ENCODE results near the gene LPP. TPM values are rescaled to one million over a fixed set of nuclear protein-coding genes. Genes with fewer than 3 reads are reported as not detected.
A peak's percentile ranks its signal among the peaks of the same experiment; 100 is the strongest.

Gene LPP
- polyA plus RNA-seq, 3 donors = 14.1 to 23.2 (median 15.3) TPM

GRCh38 chr3:188417271-188417696, 263.3 kb downstream of the LPP start:
- Histone ChIP-seq H3K79me2 (ENCODE audit: insufficient read depth, low read length) (peaks cover 7% of the 10 kb centered on the region), H4K20me1 (ENCODE audit: insufficient read depth, low read length) (no peaks in the 10 kb centered on the region), H3K4me3 (replicated peaks in 1 of 3; ENCODE audit: low read depth in 2 of 3, low read length in 3 of 3) (peak overlapping the region in 2 of 3 experiments; percentile 27 to 41), H3K27ac (ENCODE audit: low read depth in 1 of 2, low read length in 2 of 2) (peak overlapping the region; percentile 61 to 78), H3K4me1 (ENCODE audit: control insufficient read depth in 1 of 2, insufficient read depth in 2 of 2, low read length in 2 of 2) (peaks cover 34 to 51% of the 10 kb centered on the region in 2 donors), H3K27me3 (ENCODE audit: control insufficient read depth in 2 of 2, insufficient read depth in 2 of 2, low read length in 2 of 2) (no peaks in the 10 kb centered on the region), H2AFZ (ENCODE audit: insufficient read depth, low read depth, low read length, poor library complexity, severe bottlenecking) (no peak overlapping the region), H3K9me3 (replicated peaks in 1 of 2; ENCODE audit: control insufficient read depth in 1 of 2, insufficient read depth in 1 of 2, low read length in 2 of 2) (no peaks in the 10 kb centered on the region), H3K9ac (ENCODE audit: insufficient read depth, low read length, poor library complexity, severe bottlenecking) (no peak overlapping the region), H3K4me2 (replicated peaks; ENCODE audit: extremely low read depth, low read length, poor library complexity, severe bottlenecking) (peak overlapping the region; percentile 43), H3K36me3 (replicated peaks in 1 of 2; ENCODE audit: control insufficient read depth in 1 of 2, insufficient read depth in 2 of 2, low read length in 2 of 2) (no peaks in the 10 kb centered on the region)
- Mint-ChIP-seq H3K27me3 (ENCODE audit: low read depth in 3 of 3) (no peaks in the 10 kb centered on the region), H3K9me3 (no peaks in the 10 kb centered on the region), H3K27ac (peak overlapping the region; percentile 79 to 96 (median 93)), H3K4me1 (peaks cover 37% of the 10 kb centered on the region), H3K4me3 (peak overlapping the region; percentile 0 to 68), H3K36me3 (peaks cover 7 to 8% of the 10 kb centered on the region in 2 donors)
- WGBS (ENCODE audit: insufficient coverage) = 28% methylated on average over 2 of the region's 3 CpGs
- no peak for TF ChIP-seq CTCF (IDR thresholded peaks at IDR 0.05)
- DNase-seq = no peak
- intact Hi-C loops (cut with micrococcal nuclease) = no loop called here

DNA sequence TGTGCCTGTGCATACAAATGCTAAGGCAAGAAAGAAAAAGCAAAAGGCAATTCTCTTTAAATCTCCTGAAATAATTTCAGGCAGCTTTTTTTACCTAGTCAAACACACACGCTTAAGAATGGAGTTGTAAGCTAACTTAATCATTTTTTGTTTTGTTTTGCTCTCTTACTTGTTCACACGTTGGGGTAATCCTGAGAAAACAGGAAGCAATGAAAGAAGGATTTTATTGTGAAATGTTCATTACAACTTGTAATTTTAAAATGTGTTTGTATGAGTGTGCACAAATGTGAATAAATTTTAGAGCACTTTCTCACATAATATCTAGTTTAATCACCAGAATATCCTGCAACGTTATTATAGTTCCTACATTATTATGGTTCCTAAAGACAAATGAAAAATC, 263.8 kb downstream of the LPP start:
- no peaks in the 10 kb centered on the region for H3K9me3 Mint-ChIP-seq
- Histone ChIP-seq H3K79me2 (ENCODE audit: insufficient read depth, low read length) (peaks cover 7% of the 10 kb centered on the region), H3K36me3 (replicated peaks in 1 of 2; ENCODE audit: control insufficient read depth in 1 of 2, insufficient read depth in 2 of 2, low read length in 2 of 2) (no peaks in the 10 kb centered on the region), H4K20me1 (ENCODE audit: insufficient read depth, low read length) (no peaks in the 10 kb centered on the region), H3K9ac (ENCODE audit: insufficient read depth, low read length, poor library complexity, severe bottlenecking) (no peak overlapping the region), H2AFZ (ENCODE audit: insufficient read depth, low read depth, low read length, poor library complexity, severe bottlenecking) (no peak overlapping the region), H3K4me2 (replicated peaks; ENCODE audit: extremely low read depth, low read length, poor library complexity, severe bottlenecking) (peak overlapping the region; percentile 43), H3K4me3 (replicated peaks in 1 of 3; ENCODE audit: low read depth in 2 of 3, low read length in 3 of 3) (peak overlapping the region in 2 of 3 experiments; percentile 27 to 41), H3K27me3 (ENCODE audit: control insufficient read depth in 2 of 2, insufficient read depth in 2 of 2, low read length in 2 of 2) (no peaks in the 10 kb centered on the region), H3K27ac (ENCODE audit: low read depth in 1 of 2, low read length in 2 of 2) (peak overlapping the region in 1 of 2 donors; percentile 78), H3K9me3 (replicated peaks in 1 of 2; ENCODE audit: control insufficient read depth in 1 of 2, insufficient read depth in 1 of 2, low read length in 2 of 2) (no peaks in the 10 kb centered on the region), H3K4me1 (ENCODE audit: control insufficient read depth in 1 of 2, insufficient read depth in 2 of 2, low read length in 2 of 2) (peaks cover 39 to 56% of the 10 kb centered on the region in 2 donors)
- peaks cover 42% of the 10 kb centered on the region for H3K4me1 Mint-ChIP-seq
- H3K36me3 Mint-ChIP-seq = peaks cover 5 to 8% of the 10 kb centered on the region in 2 donors
- peak overlapping the region; percentile 79 to 96 (median 93) for H3K27ac Mint-ChIP-seq
- no CpG with 5 or more reads among the region's 3 CpGs for WGBS (ENCODE audit: insufficient coverage)
- intact Hi-C loops (cut with micrococcal nuclease) = no loop called here
- TF ChIP-seq CTCF (IDR thresholded peaks at IDR 0.05) = no peak
- peak in 2 of 3 donors; percentile 48 to 56 for DNase-seq
- peak overlapping the region; percentile 17 to 68 for H3K4me3 Mint-ChIP-seq
- H3K27me3 Mint-ChIP-seq (ENCODE audit: low read depth in 3 of 3) = no peaks in the 10 kb centered on the region

All from CD14-positive monocyte (primary cell).